GM12891 (cell line): ENCODE results near the gene APOB.

Experiments
- DNase-seq: peaks from one replicate; pipeline ENCODE4 v3.0.0; 2011; ENCODE audit warnings: low spot score; ENCODE audit not compliant: insufficient read length
- FAIRE-seq: peaks from 2 replicates; lab custom pipeline; 2011; peaks lifted over from hg19 to GRCh38; lab: Jason Lieb, UNC
- PAX5 ChIP-seq: IDR thresholded peaks from 2 replicates; pipeline ENCODE4 v1.6.1; 2011; ENCODE audit warnings: low read length, moderate library complexity, mild to moderate bottlenecking; ENCODE audit not compliant: insufficient read depth, severe bottlenecking
- POLR2A ChIP-seq: IDR thresholded peaks from 2 replicates; pipeline ENCODE4 v1.6.1; 2011; ENCODE audit warnings: low read depth, low read length, control low read depth
- POLR2AphosphoS5 ChIP-seq: IDR thresholded peaks from 2 replicates; pipeline ENCODE4 v1.6.1; 2011; ENCODE audit warnings: low read depth, low read length, control low read depth
- POU2F2 ChIP-seq: IDR thresholded peaks from 2 replicates; pipeline ENCODE4 v1.6.1; 2011; ENCODE audit warnings: low read depth, mild to moderate bottlenecking, control low read depth, low read length, moderate library complexity
- SPI1 ChIP-seq: IDR thresholded peaks from 2 replicates; pipeline ENCODE4 v1.6.1; 2011; ENCODE audit warnings: low read depth, low read length, control low read depth
- TAF1 ChIP-seq: IDR thresholded peaks from 2 replicates; pipeline ENCODE4 v1.6.1; 2011; ENCODE audit warnings: low read depth, low read length, control low read depth

APOB gene

GRCh38 chr2:21005111-21005699 is 38.7 kb downstream of the APOB start:
- FAIRE-seq: no peak
- no peak for DNase-seq
- TF ChIP-seq SPI1: no peak
- no peak for TF ChIP-seq TAF1
- TF ChIP-seq POLR2AphosphoS5: no peak
- TF ChIP-seq PAX5: no peak
- TF ChIP-seq POU2F2: no peak
- TF ChIP-seq POLR2A: no peak

GRCh38 chr2:21004181-21004572 is 39.7 kb downstream of the APOB start:
- FAIRE-seq (no peak), DNase-seq (no peak)
- TF ChIP-seq TAF1 (no peak), POU2F2 (no peak), PAX5 (no peak), POLR2AphosphoS5 (no peak), POLR2A (no peak), SPI1 (no peak)

GRCh38 chr2:21003572-21004180 is 40.2 kb downstream of the APOB start:
- no peak for FAIRE-seq
- no peak for DNase-seq
- TF ChIP-seq TAF1 (no peak), POLR2AphosphoS5 (no peak), POU2F2 (no peak), POLR2A (no peak), PAX5 (no peak), SPI1 (no peak)

DNA sequence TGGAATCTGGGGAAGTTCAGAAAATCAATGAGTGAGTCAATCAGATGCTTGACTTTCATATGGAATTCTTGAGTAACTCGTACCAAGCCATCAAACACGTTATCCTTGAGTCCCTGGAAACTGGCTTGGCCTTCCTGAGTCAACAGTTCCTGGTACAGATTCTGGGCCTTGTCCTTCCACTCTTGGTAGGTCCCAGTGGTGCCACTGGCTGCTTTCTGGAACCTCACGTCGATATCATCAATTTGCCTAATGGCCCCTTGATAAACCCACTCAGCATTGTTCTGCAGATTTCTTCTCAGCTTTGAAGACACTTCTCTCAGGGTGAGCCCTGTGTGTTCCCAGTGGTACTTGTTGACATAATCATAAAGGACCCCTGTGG is 41.1 kb downstream of the APOB start:
- DNase-seq (no peak), FAIRE-seq (no peak)
- TF ChIP-seq TAF1 (no peak), SPI1 (no peak), POLR2A (no peak), PAX5 (no peak), POLR2AphosphoS5 (no peak), POU2F2 (no peak)

- TF ChIP-seq TAF1 (no peak), POLR2A (no peak), POU2F2 (no peak), PAX5 (no peak), POLR2AphosphoS5 (no peak), SPI1 (no peak)
- no peak for FAIRE-seq
- no peak for DNase-seq
Observed at GRCh38 chr2:21001988-21002813, 41.7 kb downstream of the APOB start.

DNA sequence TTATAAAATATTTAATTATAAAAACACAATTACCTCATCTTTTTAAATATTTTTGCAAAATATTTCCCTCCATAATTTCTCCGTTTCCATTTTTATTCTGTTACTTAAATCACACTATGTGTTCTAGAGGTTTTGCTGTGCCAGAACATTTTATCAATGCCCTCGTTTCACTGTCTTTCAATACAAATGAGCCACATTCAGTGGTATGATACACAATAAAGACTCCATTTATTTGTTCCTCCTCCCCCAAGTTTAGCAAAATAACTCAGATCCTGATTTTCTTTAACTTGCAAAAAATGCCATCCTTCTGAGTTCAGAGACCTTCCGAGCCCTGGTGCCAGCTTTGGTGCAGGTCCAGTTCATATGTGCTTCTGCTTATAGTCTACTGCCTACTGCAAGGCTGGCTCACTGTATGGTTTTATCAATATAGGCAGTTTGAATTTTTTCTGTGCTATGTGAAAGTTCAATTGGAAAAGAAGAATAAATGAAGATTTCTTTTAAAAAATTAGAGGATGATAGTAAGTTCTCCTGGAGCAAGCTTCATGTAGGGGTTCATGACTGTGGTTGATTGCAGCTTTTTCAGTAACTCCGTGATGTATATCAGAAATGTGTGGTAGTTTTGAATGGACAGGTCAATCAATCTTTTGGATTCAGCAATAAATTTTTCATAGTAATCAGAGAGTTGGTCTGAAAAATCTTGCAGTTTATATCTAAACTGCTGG is 42.5 kb downstream of the APOB start:
- TF ChIP-seq PAX5 (no peak), POLR2AphosphoS5 (no peak), POU2F2 (no peak), TAF1 (no peak), SPI1 (no peak), POLR2A (no peak)
- no peak for FAIRE-seq
- DNase-seq: no peak

DNA sequence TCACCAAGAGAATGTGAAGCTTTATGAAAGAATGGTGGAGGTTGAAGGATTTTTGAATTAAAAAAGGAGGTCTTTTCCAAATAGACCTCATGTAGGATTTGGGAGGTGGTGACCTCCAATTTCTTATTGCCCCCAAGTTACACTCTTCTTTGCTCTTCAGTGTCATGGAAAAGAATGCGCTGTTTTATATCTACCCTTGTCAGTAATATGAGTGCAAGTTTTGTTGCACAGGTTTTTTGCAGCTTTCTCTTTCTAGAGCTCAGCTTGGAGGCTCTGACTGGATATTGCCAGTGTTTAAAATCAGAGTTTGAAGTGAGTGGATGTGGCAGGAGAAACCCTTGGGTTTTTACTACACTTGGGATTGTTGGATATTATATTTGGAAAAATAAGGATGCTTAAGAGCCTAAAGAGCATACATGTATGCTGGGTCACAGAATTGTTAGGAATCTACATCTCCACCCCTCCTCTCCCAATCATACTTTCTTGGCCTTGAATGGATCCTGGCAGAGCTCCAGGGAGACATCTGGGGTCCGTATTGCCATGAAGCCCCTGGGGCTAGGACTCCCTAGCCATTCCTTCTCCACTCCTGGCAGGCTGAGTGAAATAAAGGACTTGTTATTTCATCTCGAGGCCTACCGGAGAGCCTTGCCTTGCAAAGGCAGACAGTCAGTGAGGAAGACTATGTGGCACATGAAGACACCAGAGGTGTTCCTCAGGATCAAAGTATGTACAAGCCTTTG is 43.8 kb downstream of the APOB start:
- FAIRE-seq (no peak), DNase-seq (no peak)
- TF ChIP-seq POLR2A (no peak), POU2F2 (no peak)

DNA sequence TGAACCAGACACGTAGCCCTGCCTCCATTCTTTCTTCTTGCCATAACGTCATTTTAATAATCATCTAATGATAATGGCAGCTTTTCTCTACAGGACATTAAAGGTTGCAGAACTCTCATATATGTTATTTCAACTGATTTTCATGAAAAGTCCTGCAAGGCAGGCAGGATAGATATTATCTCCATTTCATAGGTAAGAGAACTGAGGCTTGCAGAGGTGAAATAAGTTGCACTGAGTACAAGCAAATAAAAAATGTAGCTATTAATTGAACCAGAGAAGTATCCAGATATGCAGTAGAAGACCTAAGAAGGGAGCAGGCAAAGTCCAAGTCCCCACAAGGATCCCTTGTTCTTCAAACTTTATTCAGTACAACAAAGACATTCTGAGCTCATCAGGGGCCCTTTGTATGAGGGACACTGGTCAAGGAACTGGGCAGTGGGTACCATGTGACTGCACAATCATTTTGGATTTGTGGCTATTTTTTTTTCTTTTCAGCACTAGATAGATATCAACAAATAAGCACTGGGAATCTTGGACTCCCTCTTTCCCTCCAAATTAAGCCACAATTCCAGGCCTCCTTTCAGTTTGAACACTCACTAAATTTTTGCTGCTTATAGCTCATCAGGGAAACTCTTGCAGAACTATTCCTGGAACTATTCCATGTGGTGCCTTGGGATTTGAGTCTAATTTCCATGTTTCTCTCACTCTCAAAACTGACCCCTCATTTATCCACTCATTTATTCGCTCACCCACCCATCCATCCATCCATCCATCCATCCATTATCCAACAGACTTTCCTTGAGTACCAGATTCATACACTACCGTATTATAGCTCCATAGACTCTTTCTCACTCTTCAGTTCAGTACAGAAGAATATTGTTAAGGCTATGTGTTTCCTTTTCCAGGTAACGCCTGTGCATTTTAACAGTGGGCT is 44.6 kb downstream of the APOB start:
- TF ChIP-seq TAF1 (no peak), PAX5 (no peak), POLR2AphosphoS5 (no peak), SPI1 (no peak), POLR2A (no peak), POU2F2 (no peak)
- FAIRE-seq: no peak
- DNase-seq: no peak

GRCh38 chr2:20997953-20998722 is 45.7 kb downstream of the APOB start:
- FAIRE-seq: no peak
- no peak for TF ChIP-seq POLR2A
- TF ChIP-seq PAX5: no peak
- TF ChIP-seq POU2F2: no peak
- TF ChIP-seq TAF1: no peak
- no peak for TF ChIP-seq POLR2AphosphoS5
- TF ChIP-seq SPI1: no peak

More at GRCh38 chr2:20997953-20998722, 45.7 kb downstream of the APOB start:
- no peak for DNase-seq
